HEK293T (cell line): ENCODE data around the gene CCDC40.

Source experiments
- CTBP1 ChIP-seq: fragments of 450-650 bp; IDR thresholded peaks from 2 replicates; pipeline ENCODE4 v1.6.1; 2016; ENCODE audit warnings: borderline replicate concordance
- ELF4 ChIP-seq: fragments of 450-650 bp; IDR thresholded peaks from 2 replicates; pipeline ENCODE4 v1.6.1; 2017; ENCODE audit warnings: antibody characterized with exemption
- FOXK2 ChIP-seq: fragments of 450-650 bp; IDR thresholded peaks from 2 replicates; pipeline ENCODE4 v1.6.1; 2016; ENCODE audit warnings: mild to moderate bottlenecking

DNA sequence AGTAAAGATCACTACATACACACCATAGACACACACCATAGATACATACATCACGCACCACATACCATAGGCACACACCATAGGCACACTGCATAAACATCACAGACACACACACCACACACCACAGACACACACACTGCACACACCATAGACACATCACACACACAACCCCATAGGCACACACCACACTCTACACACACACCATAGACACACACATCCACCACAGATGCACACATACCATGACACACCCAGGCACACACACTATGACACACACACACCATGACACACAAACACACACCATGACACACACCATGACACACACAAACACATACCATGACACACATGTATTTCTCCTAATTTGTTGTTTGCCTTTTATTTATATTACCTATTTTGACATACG, 14.8 kb upstream of the CCDC40 start:
- TF ChIP-seq FOXK2: no peak
- no peak for TF ChIP-seq ELF4
- no peak for TF ChIP-seq CTBP1
